Uterus (tissue), 2 donors: ENCODE measurements around the gene TMEM125.

Experiments
- POLR2A ChIP-seq, 2 donors: fragments of 450-650 bp; IDR thresholded peaks; one replicate each; pipeline ENCODE4 v1.6.1; 2016; ENCODE audit warnings: antibody characterized with exemption in 2 of 2, mild to moderate bottlenecking in 1 of 2, moderate library complexity in 1 of 2
- TF ChIP-seq, protein P1 (sequence below), 4 experiments: fragments of 200-600 bp in 2 of 4; fragments of 450-650 bp in 2 of 4; sonication (generic) in 2 of 4; IDR thresholded peaks; one replicate each; pipeline ENCODE4 v1.5.1; 2016 to 2019; ENCODE audit warnings: antibody characterized with exemption in 4 of 4, mild to moderate bottlenecking in 2 of 4, moderate library complexity in 1 of 4

- TF ChIP-seq, protein P1, sequence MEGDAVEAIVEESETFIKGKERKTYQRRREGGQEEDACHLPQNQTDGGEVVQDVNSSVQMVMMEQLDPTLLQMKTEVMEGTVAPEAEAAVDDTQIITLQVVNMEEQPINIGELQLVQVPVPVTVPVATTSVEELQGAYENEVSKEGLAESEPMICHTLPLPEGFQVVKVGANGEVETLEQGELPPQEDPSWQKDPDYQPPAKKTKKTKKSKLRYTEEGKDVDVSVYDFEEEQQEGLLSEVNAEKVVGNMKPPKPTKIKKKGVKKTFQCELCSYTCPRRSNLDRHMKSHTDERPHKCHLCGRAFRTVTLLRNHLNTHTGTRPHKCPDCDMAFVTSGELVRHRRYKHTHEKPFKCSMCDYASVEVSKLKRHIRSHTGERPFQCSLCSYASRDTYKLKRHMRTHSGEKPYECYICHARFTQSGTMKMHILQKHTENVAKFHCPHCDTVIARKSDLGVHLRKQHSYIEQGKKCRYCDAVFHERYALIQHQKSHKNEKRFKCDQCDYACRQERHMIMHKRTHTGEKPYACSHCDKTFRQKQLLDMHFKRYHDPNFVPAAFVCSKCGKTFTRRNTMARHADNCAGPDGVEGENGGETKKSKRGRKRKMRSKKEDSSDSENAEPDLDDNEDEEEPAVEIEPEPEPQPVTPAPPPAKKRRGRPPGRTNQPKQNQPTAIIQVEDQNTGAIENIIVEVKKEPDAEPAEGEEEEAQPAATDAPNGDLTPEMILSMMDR (IDR thresholded peaks at IDR 0.05) = no peak
- no peak for TF ChIP-seq POLR2A (IDR thresholded peaks at IDR 0.05)
Measured at GRCh38 chr1:43318831-43319230, 49.0 kb downstream of the TMEM125 start.
